GM21447 (cell line): ENCODE measurements around the gene SYNRG.

ENCODE experiments used
- ATAC-seq: cut with Tn5 transposase; IDR thresholded peaks from one replicate; pipeline ENCODE4 v1.9.1; 2021; ENCODE audit not compliant: unreplicated experiment

Gene SYNRG

GRCh38 chr17:37502009-37502936, 106.9 kb downstream of the SYNRG start:
- ATAC-seq: no peak

GRCh38 chr17:37500378-37500777, 108.8 kb downstream of the SYNRG start:
- ATAC-seq: no peak

- ATAC-seq: no peak
Observed at GRCh38 chr17:37494971-37495370, 114.2 kb downstream of the SYNRG start.

DNA sequence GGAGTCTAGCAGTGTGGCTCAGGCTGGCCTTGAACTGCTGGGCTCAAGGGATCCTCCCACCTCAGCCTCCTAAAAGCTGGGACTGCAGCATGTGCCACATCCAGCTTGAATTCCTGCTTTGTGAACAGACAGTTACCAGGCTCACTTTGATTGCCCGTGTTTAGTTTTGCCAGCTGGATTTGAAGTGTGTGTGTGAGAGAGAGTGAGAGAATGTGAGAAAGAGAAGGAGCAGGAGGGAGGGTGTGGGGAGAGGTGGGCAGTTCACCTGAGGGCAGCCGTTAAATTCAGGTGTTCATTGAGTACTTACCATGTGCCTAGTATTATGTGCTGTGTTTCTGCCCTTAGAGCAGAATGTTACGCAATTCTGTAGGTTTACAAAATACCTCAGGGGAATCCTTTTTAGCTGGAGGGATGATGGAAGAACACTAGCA, 114.8 kb downstream of the SYNRG start:
- no peak for ATAC-seq

DNA sequence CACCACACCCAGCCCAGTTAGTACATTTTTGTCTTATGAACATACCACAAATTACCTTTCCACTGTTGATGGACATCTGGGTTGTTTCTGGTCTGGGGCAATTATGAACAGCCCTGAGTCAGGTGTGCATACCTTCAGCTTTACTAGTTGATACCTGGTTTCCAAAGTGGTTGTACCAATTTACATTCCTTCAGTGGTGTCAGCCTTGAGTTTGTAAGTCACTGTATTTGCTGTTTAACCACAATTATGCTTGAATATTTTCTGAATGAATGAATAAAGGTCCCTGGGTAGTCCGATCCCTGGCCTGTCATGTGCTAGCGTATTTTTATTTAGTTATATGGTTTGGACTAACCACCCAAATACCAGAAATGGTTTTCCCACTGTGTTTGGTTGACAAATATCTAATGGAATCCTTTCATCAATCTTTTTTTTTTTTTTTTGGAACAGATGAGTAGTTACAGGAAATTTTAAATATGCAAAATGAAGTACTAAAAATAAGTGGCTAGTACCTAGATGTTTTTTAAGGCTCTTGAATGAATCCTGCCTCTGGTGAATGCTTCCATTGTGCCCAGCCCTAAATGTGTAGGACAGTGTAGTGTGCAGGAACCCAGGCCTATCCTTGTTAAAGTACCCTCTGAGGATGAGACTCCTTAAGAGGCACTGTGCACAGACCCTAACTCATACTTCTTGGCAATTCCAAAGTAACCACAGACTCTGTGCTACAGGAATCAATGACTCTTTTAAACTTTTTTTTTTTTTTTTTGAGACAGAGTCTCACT, 115.8 kb downstream of the SYNRG start:
- no peak for ATAC-seq

DNA sequence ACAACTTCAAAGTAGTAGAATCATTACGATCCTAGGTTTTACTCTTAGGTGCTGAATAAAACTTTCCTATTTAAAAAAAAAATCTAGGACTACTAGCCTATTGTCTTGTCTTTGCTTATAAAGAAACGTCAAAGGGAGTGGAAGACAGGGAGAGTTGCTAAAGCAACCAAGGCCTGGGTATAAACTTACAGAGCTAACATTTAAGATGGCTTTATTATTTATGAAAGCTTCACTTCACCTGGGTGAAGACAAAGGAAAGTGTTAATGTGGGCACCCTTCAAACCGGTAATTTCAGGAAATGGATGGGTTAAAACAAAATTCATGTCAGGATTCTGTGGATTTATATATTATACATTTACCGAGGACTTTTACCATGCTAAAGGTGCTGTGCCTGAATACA, 117.1 kb downstream of the SYNRG start:
- no peak for ATAC-seq

GRCh38 chr17:37490638-37491614, 118.3 kb downstream of the SYNRG start:
- ATAC-seq: no peak

- peak; percentile 36 for ATAC-seq
Observed at GRCh38 chr17:37490022-37490587, 119.1 kb downstream of the SYNRG start.

DNA sequence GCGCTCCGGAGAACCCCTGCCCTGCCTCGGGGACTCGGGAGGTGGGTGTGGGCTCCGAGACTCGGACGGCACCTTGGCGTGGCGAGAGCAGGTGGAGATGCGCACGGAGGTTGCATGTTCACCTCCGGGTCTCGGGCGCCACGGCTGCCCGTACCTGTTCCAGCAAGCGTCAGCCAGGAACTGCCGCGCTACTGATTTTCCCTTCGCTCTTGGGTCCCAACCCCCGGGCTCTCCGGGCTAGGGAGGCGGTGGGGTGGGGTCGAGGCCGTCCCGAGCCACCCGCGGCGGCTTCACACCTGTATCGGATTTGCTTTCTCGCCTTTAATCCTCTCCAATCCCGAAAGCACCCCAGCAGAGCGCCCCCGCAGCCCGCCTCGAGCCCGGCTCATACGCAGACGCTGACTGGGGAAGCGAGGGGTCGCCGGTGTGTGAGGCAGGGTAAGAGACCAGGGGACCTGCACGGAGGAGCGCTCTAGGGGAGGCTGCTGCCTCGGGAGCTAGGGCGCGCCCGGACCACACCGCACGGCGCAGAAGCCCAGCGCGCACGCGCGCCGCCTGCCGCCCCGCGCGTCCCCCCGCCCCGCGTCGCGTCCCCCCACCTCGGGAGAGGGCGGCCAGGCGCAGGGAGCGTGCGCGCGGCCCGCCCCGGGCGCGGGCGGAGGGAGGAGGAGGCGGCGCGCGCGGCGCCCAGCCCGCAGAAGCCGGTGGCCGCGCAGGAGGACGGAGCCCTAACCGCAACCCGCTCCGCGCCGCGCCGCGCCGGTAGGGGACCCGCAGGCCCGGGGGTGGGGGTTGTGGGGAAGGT, 119.8 kb downstream of the SYNRG start, which contains the start of gene DUSP14:
Gene DUSP14 (plus strand): TSS at position 695 of the 805 bp plus-strand sequence. CDS start 22,382 bp downstream, outside the sequence.
- ATAC-seq: peak; percentile 57

GRCh38 chr17:37488607-37489196, 120.5 kb downstream of the SYNRG start:
- peak; percentile 30 for ATAC-seq

DNA sequence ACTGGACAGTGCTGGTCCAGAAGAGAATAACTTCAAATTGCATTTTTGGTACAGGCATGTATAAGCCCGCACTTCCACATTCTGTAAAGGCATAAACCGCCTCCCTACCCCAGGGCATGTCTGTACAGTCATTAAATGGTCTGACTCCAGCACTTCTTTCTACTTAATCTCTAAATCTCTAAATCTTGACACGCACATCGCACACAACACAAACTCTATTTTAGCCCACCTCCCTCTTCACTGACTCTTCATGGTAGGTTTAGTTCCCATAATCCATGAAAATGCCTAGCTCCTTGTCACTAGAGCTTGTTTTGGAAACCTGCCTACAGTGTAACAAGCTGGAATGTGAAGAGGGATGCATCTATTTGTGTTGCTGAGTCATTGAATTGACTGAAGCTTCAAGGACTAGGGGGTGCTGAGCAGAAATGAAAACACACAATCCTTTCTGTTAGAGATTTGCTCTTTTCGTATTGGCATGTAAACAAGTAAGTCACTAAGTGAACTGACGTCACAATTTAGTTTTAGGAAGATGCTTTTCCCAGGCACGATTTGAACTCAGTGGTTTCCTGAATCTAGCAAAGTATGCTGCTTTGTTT, 121.1 kb downstream of the SYNRG start:
- ATAC-seq: no peak

DNA sequence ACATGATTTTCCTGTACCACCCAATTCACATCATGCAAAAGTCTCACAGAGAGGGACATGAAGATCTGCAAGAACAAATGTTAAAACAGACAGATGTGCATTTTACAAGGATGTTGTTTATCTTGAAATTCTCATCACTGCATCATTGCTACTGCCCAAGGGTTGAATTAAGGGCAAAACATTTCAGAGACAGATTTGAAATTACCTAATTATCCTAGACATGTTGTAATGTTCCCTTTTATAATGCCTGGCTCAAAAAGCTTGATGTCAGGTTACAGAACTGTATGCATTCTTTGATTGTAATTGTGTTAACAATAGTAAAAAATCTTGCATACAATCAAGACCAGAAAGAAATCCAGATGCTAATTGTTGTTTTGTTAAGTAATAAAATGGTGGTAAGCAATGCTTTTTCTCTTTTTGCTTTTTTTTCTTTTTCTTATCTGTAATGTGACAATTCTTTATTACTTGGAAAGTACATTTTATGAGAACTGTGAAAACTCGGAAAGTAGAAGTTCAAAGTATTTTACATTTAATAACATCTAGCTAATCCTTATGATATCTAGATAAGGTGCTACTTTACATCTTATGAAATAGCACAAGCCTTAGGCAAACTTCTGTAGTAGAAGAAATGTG, 123.2 kb downstream of the SYNRG start:
- no peak for ATAC-seq

DNA sequence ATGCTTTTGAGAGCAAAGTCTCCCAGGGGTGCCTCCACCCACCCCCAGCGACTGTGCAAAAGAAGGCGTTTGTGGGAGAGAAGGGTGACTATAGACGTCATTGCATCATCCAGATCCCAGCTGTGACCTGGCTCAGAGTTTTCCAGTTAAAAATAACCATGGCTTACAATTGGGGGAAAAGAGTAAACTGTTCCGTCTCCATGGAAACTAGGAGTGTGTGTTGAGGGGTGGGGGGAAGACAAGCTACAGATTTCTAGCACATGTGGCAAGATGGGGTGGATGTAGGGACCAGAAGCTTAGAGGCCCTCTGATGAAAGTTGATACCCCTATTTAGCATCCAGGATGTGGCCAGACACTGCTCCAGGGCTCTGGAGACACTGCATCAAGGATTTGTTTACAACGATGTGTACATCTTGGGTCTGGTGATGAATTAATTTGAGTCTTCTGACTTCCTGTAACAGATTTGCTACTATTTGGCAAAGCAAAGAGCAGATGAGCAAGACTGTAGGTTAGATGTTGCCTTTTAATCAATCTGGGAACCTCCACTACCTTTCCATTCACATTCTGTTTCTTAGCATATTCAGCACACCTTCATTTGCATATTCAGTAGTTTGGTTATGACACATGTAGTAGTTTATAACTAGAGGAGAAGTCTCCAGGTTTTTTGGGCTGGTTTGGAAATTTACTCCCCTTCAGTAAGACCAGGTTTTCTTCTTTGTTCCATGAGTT, 125.7 kb downstream of the SYNRG start:
- no peak for ATAC-seq

GRCh38 chr17:37481001-37481665, 128.1 kb downstream of the SYNRG start:
- ATAC-seq: no peak

GRCh38 chr17:37480427-37480826, 128.8 kb downstream of the SYNRG start:
- no peak for ATAC-seq

GRCh38 chr17:37479025-37479424, 130.2 kb downstream of the SYNRG start:
- ATAC-seq: no peak

DNA sequence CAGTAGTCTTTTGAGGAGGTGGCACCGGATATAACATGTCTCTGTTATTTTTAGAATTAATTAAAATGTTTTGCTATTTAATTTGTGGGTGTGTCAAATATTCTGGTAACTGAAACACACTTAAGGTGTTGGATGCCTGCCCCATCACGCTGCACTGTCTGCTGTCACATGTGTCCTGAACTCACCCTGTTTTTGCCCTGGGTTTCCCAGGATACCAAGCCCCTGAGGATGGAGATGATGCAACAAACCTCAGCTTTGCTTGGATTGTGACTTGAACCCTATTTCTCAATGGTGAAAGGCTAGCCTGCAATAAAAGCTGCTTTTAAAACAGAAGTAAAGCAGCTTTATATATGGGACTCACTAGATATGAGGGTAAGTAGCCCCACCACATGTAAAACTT, 131.0 kb downstream of the SYNRG start:
- ATAC-seq: no peak
